IPS-20b (cell line): ENCODE data around the gene SPTBN5.

Source experiments
- H3K27ac ChIP-seq: one replicate; pipeline ENCODE4 v1.5.1; 2013; ENCODE audit warnings: low read length
- H3K27me3 ChIP-seq: 2 replicates; pipeline ENCODE4 v1.6.1; 2013; ENCODE audit warnings: mild to moderate bottlenecking, low read length, inconsistent platforms; ENCODE audit not compliant: insufficient read depth
- H3K36me3 ChIP-seq: 2 replicates; pipeline ENCODE4 v1.6.1; 2013; ENCODE audit warnings: low read depth, mild to moderate bottlenecking, inconsistent platforms, low read length, moderate library complexity; ENCODE audit not compliant: insufficient read depth
- H3K4me1 ChIP-seq: 2 replicates; pipeline ENCODE4 v1.6.1; 2013; ENCODE audit warnings: mild to moderate bottlenecking, control low read depth, inconsistent platforms, low read length, moderate library complexity; ENCODE audit not compliant: insufficient read depth
- H3K4me3 ChIP-seq: 2 replicates; pipeline ENCODE4 v1.5.1; 2013; ENCODE audit warnings: mild to moderate bottlenecking, low read length, inconsistent platforms
- H3K9ac ChIP-seq: 2 replicates; pipeline ENCODE4 v1.6.1; 2013; ENCODE audit warnings: low read depth, mild to moderate bottlenecking, inconsistent platforms, low read length, moderate library complexity
- H3K9me3 ChIP-seq: 2 replicates; pipeline ENCODE4 v1.6.1; 2013; ENCODE audit warnings: mild to moderate bottlenecking, low read depth, low read length, inconsistent platforms; ENCODE audit not compliant: insufficient read depth

SPTBN5 gene

GRCh38 chr15:41822957-41823356 lies 70.9 kb downstream of the SPTBN5 start:
- H3K4me1 ChIP-seq: no peaks in the 10 kb centered on the region

GRCh38 chr15:41822471-41822870 lies 71.4 kb downstream of the SPTBN5 start:
- peaks cover 28% of the 10 kb centered on the region for H3K36me3 ChIP-seq

More at GRCh38 chr15:41822957-41823356, 70.9 kb downstream of the SPTBN5 start:
- H3K9me3 ChIP-seq: no peaks in the 10 kb centered on the region
- no peak overlapping the region for H3K27ac ChIP-seq
- peaks cover 24% of the 10 kb centered on the region for H3K36me3 ChIP-seq
- H3K4me3 ChIP-seq: no peak overlapping the region
- no peaks in the 10 kb centered on the region for H3K27me3 ChIP-seq
- no peak overlapping the region for H3K9ac ChIP-seq

GRCh38 chr15:41821831-41822230 lies 72.0 kb downstream of the SPTBN5 start:
- H3K36me3 ChIP-seq: peaks cover 28% of the 10 kb centered on the region
- no peaks in the 10 kb centered on the region for H3K27me3 ChIP-seq
- H3K9me3 ChIP-seq: no peaks in the 10 kb centered on the region
- H3K4me1 ChIP-seq: no peaks in the 10 kb centered on the region
- H3K9ac ChIP-seq: no peak overlapping the region
- no peak overlapping the region for H3K4me3 ChIP-seq
- H3K27ac ChIP-seq: no peak overlapping the region

More at GRCh38 chr15:41822471-41822870, 71.4 kb downstream of the SPTBN5 start:
- H3K9ac ChIP-seq: no peak overlapping the region
- no peak overlapping the region for H3K27ac ChIP-seq
- no peaks in the 10 kb centered on the region for H3K4me1 ChIP-seq
- no peak overlapping the region for H3K4me3 ChIP-seq
- H3K9me3 ChIP-seq: no peaks in the 10 kb centered on the region
- no peaks in the 10 kb centered on the region for H3K27me3 ChIP-seq

GRCh38 chr15:41820791-41821423 lies 72.9 kb downstream of the SPTBN5 start:
- Histone ChIP-seq H3K36me3 (peaks cover 24% of the 10 kb centered on the region; the same call in 1 of the 2 replicates), H3K4me1 (no peaks in the 10 kb centered on the region), H3K4me3 (no peak overlapping the region), H3K27ac (no peak overlapping the region), H3K27me3 (no peaks in the 10 kb centered on the region), H3K9me3 (no peaks in the 10 kb centered on the region), H3K9ac (no peak overlapping the region)

GRCh38 chr15:41819455-41820050 lies 74.3 kb downstream of the SPTBN5 start:
- Histone ChIP-seq H3K9me3 (no peaks in the 10 kb centered on the region), H3K36me3 (peaks cover 20% of the 10 kb centered on the region; the same call in 1 of the 2 replicates), H3K27ac (no peak overlapping the region), H3K4me3 (no peak overlapping the region), H3K9ac (no peak overlapping the region), H3K27me3 (no peaks in the 10 kb centered on the region), H3K4me1 (no peaks in the 10 kb centered on the region)

DNA sequence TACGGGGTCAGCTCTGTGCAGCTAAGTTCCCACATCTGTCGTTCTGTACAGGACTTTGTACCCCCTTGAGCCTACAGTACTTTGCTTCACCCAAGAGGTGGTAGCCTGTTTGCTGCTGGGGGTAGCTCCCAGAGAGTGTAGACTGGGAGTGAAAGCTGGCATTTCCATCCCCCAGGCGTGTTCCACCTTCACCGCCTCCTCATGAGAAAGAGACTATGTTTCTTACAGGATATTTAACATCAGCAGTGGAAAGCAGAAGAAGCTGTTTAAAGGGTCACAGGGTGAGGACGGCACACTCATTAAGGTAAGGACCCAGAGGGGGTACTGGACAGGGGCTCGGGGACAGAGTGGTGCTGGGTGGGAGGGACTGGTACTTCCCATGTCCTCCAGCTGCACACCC lies 76.1 kb downstream of the SPTBN5 start:
- Histone ChIP-seq H3K27me3 (no peaks in the 10 kb centered on the region), H3K9ac (no peak overlapping the region), H3K4me3 (no peak overlapping the region), H3K27ac (no peak overlapping the region), H3K4me1 (no peaks in the 10 kb centered on the region), H3K36me3 (peaks cover 17% of the 10 kb centered on the region; the same call in 1 of the 2 replicates), H3K9me3 (no peaks in the 10 kb centered on the region)

- Histone ChIP-seq H3K4me3 (no peak overlapping the region), H3K27me3 (no peaks in the 10 kb centered on the region), H3K4me1 (no peaks in the 10 kb centered on the region), H3K27ac (no peak overlapping the region), H3K36me3 (peaks cover 17% of the 10 kb centered on the region; the same call in 1 of the 2 replicates), H3K9ac (no peak overlapping the region), H3K9me3 (no peaks in the 10 kb centered on the region)
Measured at GRCh38 chr15:41817327-41817726, 76.5 kb downstream of the SPTBN5 start.

DNA sequence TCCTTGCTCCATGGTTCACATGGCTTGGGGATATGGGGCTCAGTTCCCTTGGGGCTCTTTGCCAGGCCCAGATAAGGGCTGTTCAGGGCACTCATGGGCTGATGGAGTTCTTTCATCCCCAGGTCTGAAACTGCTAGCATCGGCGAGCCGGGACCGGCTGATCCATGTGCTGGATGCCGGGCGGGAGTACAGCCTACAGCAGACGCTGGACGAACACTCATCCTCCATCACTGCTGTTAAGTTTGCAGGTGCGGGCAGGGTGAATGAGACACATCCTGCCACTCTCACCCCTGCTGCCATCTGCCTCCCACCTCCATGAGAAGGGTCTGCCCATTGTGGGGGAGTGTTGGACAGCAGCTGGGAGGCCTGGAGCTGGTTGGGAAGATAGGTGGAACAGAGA lies 77.1 kb downstream of the SPTBN5 start:
- Histone ChIP-seq H3K9ac (no peak overlapping the region), H3K27me3 (no peaks in the 10 kb centered on the region), H3K36me3 (peaks cover 17% of the 10 kb centered on the region; the same call in 1 of the 2 replicates), H3K4me1 (no peaks in the 10 kb centered on the region), H3K4me3 (no peak overlapping the region), H3K9me3 (no peaks in the 10 kb centered on the region), H3K27ac (no peak overlapping the region)

DNA sequence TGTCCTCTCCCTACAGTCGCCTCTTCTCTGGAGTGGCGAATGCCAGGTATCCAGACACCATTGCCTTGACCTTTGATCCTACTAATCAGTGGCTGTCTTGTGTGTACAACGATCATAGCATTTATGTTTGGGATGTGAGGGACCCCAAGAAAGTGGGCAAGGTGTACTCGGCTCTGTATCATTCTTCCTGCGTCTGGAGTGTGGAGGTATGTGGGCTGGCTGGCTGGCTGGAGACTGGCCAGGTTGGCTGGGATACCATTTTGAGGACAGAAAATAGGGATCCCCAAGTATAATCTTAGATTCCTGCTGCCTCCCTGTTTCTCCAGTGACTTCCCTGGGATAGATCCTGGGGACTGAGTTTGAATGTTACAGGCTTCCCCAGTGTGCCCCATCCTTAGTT lies 79.3 kb downstream of the SPTBN5 start:
- Histone ChIP-seq H3K27me3 (no peaks in the 10 kb centered on the region), H3K9me3 (no peaks in the 10 kb centered on the region), H3K4me3 (no peak overlapping the region), H3K9ac (no peak overlapping the region), H3K4me1 (no peaks in the 10 kb centered on the region; the same call in 1 of the 2 replicates), H3K36me3 (peaks cover 14% of the 10 kb centered on the region; the same call in 1 of the 2 replicates), H3K27ac (no peak overlapping the region)

GRCh38 chr15:41813426-41813825 lies 80.4 kb downstream of the SPTBN5 start:
- no peak overlapping the region for H3K27ac ChIP-seq
- peaks cover 8% of the 10 kb centered on the region; the same call in 1 of the 2 replicates for H3K36me3 ChIP-seq

GRCh38 chr15:41812820-41813375 lies 81.0 kb downstream of the SPTBN5 start:
- Histone ChIP-seq H3K27me3 (no peaks in the 10 kb centered on the region), H3K27ac (no peak overlapping the region), H3K36me3 (peaks cover 4% of the 10 kb centered on the region; the same call in 1 of the 2 replicates), H3K4me3 (no peak overlapping the region), H3K4me1 (no peaks in the 10 kb centered on the region; the same call in 1 of the 2 replicates), H3K9ac (no peak overlapping the region), H3K9me3 (no peaks in the 10 kb centered on the region)

More at GRCh38 chr15:41813426-41813825, 80.4 kb downstream of the SPTBN5 start:
- Histone ChIP-seq H3K4me3 (no peak overlapping the region), H3K9me3 (no peaks in the 10 kb centered on the region), H3K27me3 (no peaks in the 10 kb centered on the region), H3K4me1 (no peaks in the 10 kb centered on the region; the same call in 1 of the 2 replicates), H3K9ac (no peak overlapping the region)
